ENCODE results near the gene WNT7A.

The WNT7A gene

GRCh38 chr3:13785351-13785750, 94.5 kb downstream of the WNT7A start:
- no peak overlapping the region for H3K4me3 ChIP-seq (ENCODE audit: insufficient read length, low read depth)
- no peaks in the 10 kb centered on the region for H3K9me3 ChIP-seq (ENCODE audit: insufficient read depth, low read length)
- DNase-seq (ENCODE audit: low read depth, low spot score), result no peak
- no peaks in the 10 kb centered on the region for H3K36me3 ChIP-seq (ENCODE audit: insufficient read depth, insufficient read length, low read length)
- no peak for TF ChIP-seq ZNF274 (IDR thresholded peaks at IDR 0.05; ENCODE audit: low read depth, low read length)
- no peak for TF ChIP-seq SUZ12 (IDR thresholded peaks at IDR 0.05; ENCODE audit: extremely low read depth, insufficient read depth, insufficient read length)
- no peak for TF ChIP-seq YY1 (IDR thresholded peaks at IDR 0.05; ENCODE audit: insufficient read depth, insufficient read length)
- H3K4me1 ChIP-seq (ENCODE audit: insufficient read depth, insufficient read length), result peaks cover 20% of the 10 kb centered on the region
- peaks cover 7% of the 10 kb centered on the region for H3K27me3 ChIP-seq (ENCODE audit: insufficient read depth, insufficient read length)
- H3K9ac ChIP-seq (ENCODE audit: insufficient read length, low read depth), result no peak overlapping the region

- Histone ChIP-seq H3K36me3 (ENCODE audit: insufficient read depth, insufficient read length, low read length) (no peaks in the 10 kb centered on the region), H3K4me1 (ENCODE audit: insufficient read depth, insufficient read length) (peaks cover 19% of the 10 kb centered on the region), H3K9ac (ENCODE audit: insufficient read length, low read depth) (no peak overlapping the region), H3K4me3 (ENCODE audit: insufficient read length, low read depth) (no peak overlapping the region), H3K9me3 (ENCODE audit: insufficient read depth, low read length) (no peaks in the 10 kb centered on the region), H3K27me3 (ENCODE audit: insufficient read depth, insufficient read length) (peaks cover 7% of the 10 kb centered on the region)
- DNase-seq (ENCODE audit: low read depth, low spot score), result no peak
- TF ChIP-seq ZNF274 (IDR thresholded peaks at IDR 0.05; ENCODE audit: low read depth, low read length) (no peak), SUZ12 (IDR thresholded peaks at IDR 0.05; ENCODE audit: extremely low read depth, insufficient read depth, insufficient read length) (no peak), YY1 (IDR thresholded peaks at IDR 0.05; ENCODE audit: insufficient read depth, insufficient read length) (no peak)
These were observed 96.4 kb downstream of the WNT7A start for GRCh38 chr3:13783476-13783875.

GRCh38 chr3:13782501-13782900, 97.4 kb downstream of the WNT7A start:
- Histone ChIP-seq H3K4me3 (ENCODE audit: insufficient read length, low read depth) (no peak overlapping the region), H3K9ac (ENCODE audit: insufficient read length, low read depth) (no peak overlapping the region), H3K4me1 (ENCODE audit: insufficient read depth, insufficient read length) (peaks cover 17% of the 10 kb centered on the region), H3K36me3 (ENCODE audit: insufficient read depth, insufficient read length, low read length) (no peaks in the 10 kb centered on the region), H3K27me3 (ENCODE audit: insufficient read depth, insufficient read length) (peaks cover 7% of the 10 kb centered on the region), H3K9me3 (ENCODE audit: insufficient read depth, low read length) (no peaks in the 10 kb centered on the region)
- DNase-seq (ENCODE audit: low read depth, low spot score), result no peak
- no peak for TF ChIP-seq YY1 (IDR thresholded peaks at IDR 0.05; ENCODE audit: insufficient read depth, insufficient read length)
- TF ChIP-seq SUZ12 (IDR thresholded peaks at IDR 0.05; ENCODE audit: extremely low read depth, insufficient read depth, insufficient read length), result no peak
- TF ChIP-seq ZNF274 (IDR thresholded peaks at IDR 0.05; ENCODE audit: low read depth, low read length), result no peak

GRCh38 chr3:13781417-13781816, 98.5 kb downstream of the WNT7A start:
- H3K36me3 ChIP-seq (ENCODE audit: insufficient read depth, insufficient read length, low read length), result no peaks in the 10 kb centered on the region
- peaks cover 7% of the 10 kb centered on the region for H3K27me3 ChIP-seq (ENCODE audit: insufficient read depth, insufficient read length)
- DNase-seq (ENCODE audit: low read depth, low spot score), result no peak
- no peak overlapping the region for H3K9ac ChIP-seq (ENCODE audit: insufficient read length, low read depth)
- TF ChIP-seq ZNF274 (IDR thresholded peaks at IDR 0.05; ENCODE audit: low read depth, low read length), result no peak
- TF ChIP-seq SUZ12 (IDR thresholded peaks at IDR 0.05; ENCODE audit: extremely low read depth, insufficient read depth, insufficient read length), result no peak
- TF ChIP-seq YY1 (IDR thresholded peaks at IDR 0.05; ENCODE audit: insufficient read depth, insufficient read length), result no peak
- no peaks in the 10 kb centered on the region for H3K9me3 ChIP-seq (ENCODE audit: insufficient read depth, low read length)
- no peak overlapping the region for H3K4me3 ChIP-seq (ENCODE audit: insufficient read length, low read depth)
- H3K4me1 ChIP-seq (ENCODE audit: insufficient read depth, insufficient read length), result peaks cover 16% of the 10 kb centered on the region

- H3K4me3 ChIP-seq (ENCODE audit: insufficient read length, low read depth), result no peak overlapping the region
- no peak overlapping the region for H3K9ac ChIP-seq (ENCODE audit: insufficient read length, low read depth)
- no peaks in the 10 kb centered on the region for H3K9me3 ChIP-seq (ENCODE audit: insufficient read depth, low read length)
- no peak for DNase-seq (ENCODE audit: low read depth, low spot score)
- TF ChIP-seq YY1 (IDR thresholded peaks at IDR 0.05; ENCODE audit: insufficient read depth, insufficient read length) (no peak), ZNF274 (IDR thresholded peaks at IDR 0.05; ENCODE audit: low read depth, low read length) (no peak), SUZ12 (IDR thresholded peaks at IDR 0.05; ENCODE audit: extremely low read depth, insufficient read depth, insufficient read length) (no peak)
- H3K4me1 ChIP-seq (ENCODE audit: insufficient read depth, insufficient read length), result peaks cover 9% of the 10 kb centered on the region
- no peaks in the 10 kb centered on the region for H3K36me3 ChIP-seq (ENCODE audit: insufficient read depth, insufficient read length, low read length)
- H3K27me3 ChIP-seq (ENCODE audit: insufficient read depth, insufficient read length), result peaks cover 7% of the 10 kb centered on the region
These were observed 99.3 kb downstream of the WNT7A start for GRCh38 chr3:13780432-13781176.

- H3K9ac ChIP-seq (ENCODE audit: insufficient read length, low read depth), result no peak overlapping the region
These were observed 103.4 kb downstream of the WNT7A start for GRCh38 chr3:13776253-13777050.

More at GRCh38 chr3:13776253-13777050, 103.4 kb downstream of the WNT7A start:
- H3K4me1 ChIP-seq (ENCODE audit: insufficient read depth, insufficient read length), result peaks cover 10% of the 10 kb centered on the region
- DNase-seq (ENCODE audit: low read depth, low spot score), result no peak
- H3K36me3 ChIP-seq (ENCODE audit: insufficient read depth, insufficient read length, low read length), result no peaks in the 10 kb centered on the region
- H3K27me3 ChIP-seq (ENCODE audit: insufficient read depth, insufficient read length), result no peaks in the 10 kb centered on the region
- no peaks in the 10 kb centered on the region for H3K9me3 ChIP-seq (ENCODE audit: insufficient read depth, low read length)
- TF ChIP-seq ZNF274 (IDR thresholded peaks at IDR 0.05; ENCODE audit: low read depth, low read length) (no peak), YY1 (IDR thresholded peaks at IDR 0.05; ENCODE audit: insufficient read depth, insufficient read length) (no peak), SUZ12 (IDR thresholded peaks at IDR 0.05; ENCODE audit: extremely low read depth, insufficient read depth, insufficient read length) (no peak)
- no peak overlapping the region for H3K4me3 ChIP-seq (ENCODE audit: insufficient read length, low read depth)

All from NT2/D1 (cell line).